ENCODE results near the gene MGAT4B.

Gene MGAT4B

GRCh38 chr5:179783128-179783527 lies 23.5 kb downstream of the MGAT4B start:
- H2AK5ac ChIP-seq (ENCODE audit: low read length) = no peak overlapping the region
- no peak overlapping the region for H3K56ac ChIP-seq (ENCODE audit: low read length)
- H3K4me1 ChIP-seq (ENCODE audit: control insufficient read depth, low read depth, low read length) = no peaks in the 10 kb centered on the region
- no CpG with 5 or more reads among the region's 9 CpGs for WGBS (ENCODE audit: extremely low coverage, insufficient coverage, low lambda C conversion rate)
- no peak overlapping the region for H2BK15ac ChIP-seq (replicated peaks; ENCODE audit: low read depth)
- H3K9ac ChIP-seq (ENCODE audit: low read length) = no peak overlapping the region
- no peaks in the 10 kb centered on the region for H3K79me2 ChIP-seq (ENCODE audit: control insufficient read depth, insufficient read depth, low read length)
- H3K4me3 ChIP-seq (ENCODE audit: low read length) = no peak overlapping the region
- H3K27ac ChIP-seq (ENCODE audit: low read depth, low read length) = no peak overlapping the region
- H3K18ac ChIP-seq (ENCODE audit: low read length) = no peak overlapping the region
- H3K79me1 ChIP-seq (ENCODE audit: low read length) = no peaks in the 10 kb centered on the region
- no peak for DNase-seq
- no peak overlapping the region for H3K4ac ChIP-seq (ENCODE audit: low read depth, low read length)
- H3K4me2 ChIP-seq (ENCODE audit: low read length) = no peak overlapping the region
- H4K8ac ChIP-seq (ENCODE audit: low read depth, low read length) = no peak overlapping the region
- peaks cover 2% of the 10 kb centered on the region for H3K36me3 ChIP-seq (ENCODE audit: control insufficient read depth, insufficient read depth, low read length)
- H3K23ac ChIP-seq (ENCODE audit: low read length) = no peak overlapping the region
- no peak overlapping the region for H2BK120ac ChIP-seq (ENCODE audit: low read depth, low read length)
- H3K27me3 ChIP-seq (ENCODE audit: insufficient read depth, low read length, poor library complexity) = no peaks in the 10 kb centered on the region
- H4K5ac ChIP-seq (ENCODE audit: low read length) = no peak overlapping the region
- no peak overlapping the region for H2BK5ac ChIP-seq (ENCODE audit: low read length)

GRCh38 chr5:179781846-179782245 lies 24.8 kb downstream of the MGAT4B start:
- H3K27ac ChIP-seq (ENCODE audit: low read depth, low read length) = no peak overlapping the region
- H3K9ac ChIP-seq (ENCODE audit: low read length) = no peak overlapping the region
- peaks cover 2% of the 10 kb centered on the region for H3K36me3 ChIP-seq (ENCODE audit: control insufficient read depth, insufficient read depth, low read length)
- no peak overlapping the region for H3K4me2 ChIP-seq (ENCODE audit: low read length)
- no CpG with 5 or more reads among the region's 4 CpGs for WGBS (ENCODE audit: extremely low coverage, insufficient coverage, low lambda C conversion rate)
- no peaks in the 10 kb centered on the region for H3K27me3 ChIP-seq (ENCODE audit: insufficient read depth, low read length, poor library complexity)
- no peak overlapping the region for H3K56ac ChIP-seq (ENCODE audit: low read length)
- H2AK5ac ChIP-seq (ENCODE audit: low read length) = no peak overlapping the region
- no peak overlapping the region for H2BK120ac ChIP-seq (ENCODE audit: low read depth, low read length)
- no peak overlapping the region for H3K4ac ChIP-seq (ENCODE audit: low read depth, low read length)
- H2BK15ac ChIP-seq (replicated peaks; ENCODE audit: low read depth) = no peak overlapping the region
- no peak for DNase-seq
- no peaks in the 10 kb centered on the region for H3K4me1 ChIP-seq (ENCODE audit: control insufficient read depth, low read depth, low read length)
- no peak overlapping the region for H2BK5ac ChIP-seq (ENCODE audit: low read length)
- H3K4me3 ChIP-seq (ENCODE audit: low read length) = no peak overlapping the region
- H3K79me2 ChIP-seq (ENCODE audit: control insufficient read depth, insufficient read depth, low read length) = no peaks in the 10 kb centered on the region
- H4K5ac ChIP-seq (ENCODE audit: low read length) = no peak overlapping the region
- no peak overlapping the region for H3K23ac ChIP-seq (ENCODE audit: low read length)
- no peak overlapping the region for H3K18ac ChIP-seq (ENCODE audit: low read length)
- no peaks in the 10 kb centered on the region for H3K79me1 ChIP-seq (ENCODE audit: low read length)
- no peak overlapping the region for H4K8ac ChIP-seq (ENCODE audit: low read depth, low read length)

- no peak overlapping the region for H2BK5ac ChIP-seq (ENCODE audit: low read length)
- no CpG with 5 or more reads among the region's 7 CpGs for WGBS (ENCODE audit: extremely low coverage, insufficient coverage, low lambda C conversion rate)
- no peak overlapping the region for H3K4ac ChIP-seq (ENCODE audit: low read depth, low read length)
- H3K56ac ChIP-seq (ENCODE audit: low read length) = no peak overlapping the region
- no peak for DNase-seq
- no peak overlapping the region for H2BK15ac ChIP-seq (replicated peaks; ENCODE audit: low read depth)
- no peak overlapping the region for H2AK5ac ChIP-seq (ENCODE audit: low read length)
- H3K4me1 ChIP-seq (ENCODE audit: control insufficient read depth, low read depth, low read length) = no peaks in the 10 kb centered on the region
- H3K4me3 ChIP-seq (ENCODE audit: low read length) = no peak overlapping the region
- H3K36me3 ChIP-seq (ENCODE audit: control insufficient read depth, insufficient read depth, low read length) = peaks cover 2% of the 10 kb centered on the region
- no peak overlapping the region for H4K8ac ChIP-seq (ENCODE audit: low read depth, low read length)
- no peak overlapping the region for H2BK120ac ChIP-seq (ENCODE audit: low read depth, low read length)
- H3K18ac ChIP-seq (ENCODE audit: low read length) = no peak overlapping the region
- no peak overlapping the region for H3K27ac ChIP-seq (ENCODE audit: low read depth, low read length)
- H4K5ac ChIP-seq (ENCODE audit: low read length) = no peak overlapping the region
- no peaks in the 10 kb centered on the region for H3K79me1 ChIP-seq (ENCODE audit: low read length)
- H3K9ac ChIP-seq (ENCODE audit: low read length) = no peak overlapping the region
- H3K27me3 ChIP-seq (ENCODE audit: insufficient read depth, low read length, poor library complexity) = no peaks in the 10 kb centered on the region
- no peak overlapping the region for H3K4me2 ChIP-seq (ENCODE audit: low read length)
- H3K79me2 ChIP-seq (ENCODE audit: control insufficient read depth, insufficient read depth, low read length) = no peaks in the 10 kb centered on the region
- H3K23ac ChIP-seq (ENCODE audit: low read length) = no peak overlapping the region
These were observed 26.3 kb downstream of the MGAT4B start for GRCh38 chr5:179780362-179780761.

- H3K4me1 ChIP-seq (ENCODE audit: control insufficient read depth, low read depth, low read length) = no peaks in the 10 kb centered on the region
- no peak overlapping the region for H2BK5ac ChIP-seq (ENCODE audit: low read length)
- H3K4ac ChIP-seq (ENCODE audit: low read depth, low read length) = no peak overlapping the region
- no peak overlapping the region for H3K9ac ChIP-seq (ENCODE audit: low read length)
- H2AK5ac ChIP-seq (ENCODE audit: low read length) = no peak overlapping the region
- WGBS (ENCODE audit: extremely low coverage, insufficient coverage, low lambda C conversion rate) = no CpG with 5 or more reads among the region's 4 CpGs
- H2BK15ac ChIP-seq (replicated peaks; ENCODE audit: low read depth) = no peak overlapping the region
- no peak overlapping the region for H4K8ac ChIP-seq (ENCODE audit: low read depth, low read length)
- H3K18ac ChIP-seq (ENCODE audit: low read length) = no peak overlapping the region
- no peaks in the 10 kb centered on the region for H3K27me3 ChIP-seq (ENCODE audit: insufficient read depth, low read length, poor library complexity)
- no peak overlapping the region for H3K4me3 ChIP-seq (ENCODE audit: low read length)
- no peak overlapping the region for H2BK120ac ChIP-seq (ENCODE audit: low read depth, low read length)
- H3K79me2 ChIP-seq (ENCODE audit: control insufficient read depth, insufficient read depth, low read length) = no peaks in the 10 kb centered on the region
- H3K27ac ChIP-seq (ENCODE audit: low read depth, low read length) = no peak overlapping the region
- H3K4me2 ChIP-seq (ENCODE audit: low read length) = no peak overlapping the region
- H3K56ac ChIP-seq (ENCODE audit: low read length) = no peak overlapping the region
- H4K5ac ChIP-seq (ENCODE audit: low read length) = no peak overlapping the region
- no peaks in the 10 kb centered on the region for H3K79me1 ChIP-seq (ENCODE audit: low read length)
- peaks cover 2% of the 10 kb centered on the region for H3K36me3 ChIP-seq (ENCODE audit: control insufficient read depth, insufficient read depth, low read length)
- no peak for DNase-seq
- H3K23ac ChIP-seq (ENCODE audit: low read length) = no peak overlapping the region
These were observed 26.8 kb downstream of the MGAT4B start for GRCh38 chr5:179779826-179780225.

- H2BK5ac ChIP-seq (ENCODE audit: low read length) = no peak overlapping the region
- H2BK120ac ChIP-seq (ENCODE audit: low read depth, low read length) = no peak overlapping the region
- H3K79me1 ChIP-seq (ENCODE audit: low read length) = no peaks in the 10 kb centered on the region
- no peaks in the 10 kb centered on the region for H3K4me1 ChIP-seq (ENCODE audit: control insufficient read depth, low read depth, low read length)
- H3K4me3 ChIP-seq (ENCODE audit: low read length) = no peak overlapping the region
- H3K23ac ChIP-seq (ENCODE audit: low read length) = no peak overlapping the region
- H3K56ac ChIP-seq (ENCODE audit: low read length) = no peak overlapping the region
- no peak overlapping the region for H3K9ac ChIP-seq (ENCODE audit: low read length)
- H3K4me2 ChIP-seq (ENCODE audit: low read length) = no peak overlapping the region
- DNase-seq = no peak
- H2AK5ac ChIP-seq (ENCODE audit: low read length) = no peak overlapping the region
- peaks cover 5% of the 10 kb centered on the region for H3K36me3 ChIP-seq (ENCODE audit: control insufficient read depth, insufficient read depth, low read length)
- no peak overlapping the region for H4K5ac ChIP-seq (ENCODE audit: low read length)
- H3K18ac ChIP-seq (ENCODE audit: low read length) = no peak overlapping the region
- H3K27ac ChIP-seq (ENCODE audit: low read depth, low read length) = no peak overlapping the region
- H3K4ac ChIP-seq (ENCODE audit: low read depth, low read length) = no peak overlapping the region
- no peaks in the 10 kb centered on the region for H3K27me3 ChIP-seq (ENCODE audit: insufficient read depth, low read length, poor library complexity)
- no peak overlapping the region for H2BK15ac ChIP-seq (replicated peaks; ENCODE audit: low read depth)
- no peak overlapping the region for H4K8ac ChIP-seq (ENCODE audit: low read depth, low read length)
- WGBS (ENCODE audit: extremely low coverage, insufficient coverage, low lambda C conversion rate) = no CpG with 5 or more reads among the region's 5 CpGs
- no peaks in the 10 kb centered on the region for H3K79me2 ChIP-seq (ENCODE audit: control insufficient read depth, insufficient read depth, low read length)
These were observed 28.1 kb downstream of the MGAT4B start for GRCh38 chr5:179778591-179778990.

GRCh38 chr5:179777909-179778308 lies 28.8 kb downstream of the MGAT4B start:
- no peaks in the 10 kb centered on the region for H3K79me2 ChIP-seq (ENCODE audit: control insufficient read depth, insufficient read depth, low read length)
- no peak overlapping the region for H2BK5ac ChIP-seq (ENCODE audit: low read length)
- H3K4me3 ChIP-seq (ENCODE audit: low read length) = no peak overlapping the region
- no peak overlapping the region for H3K9ac ChIP-seq (ENCODE audit: low read length)
- H2BK120ac ChIP-seq (ENCODE audit: low read depth, low read length) = no peak overlapping the region
- H3K27ac ChIP-seq (ENCODE audit: low read depth, low read length) = no peak overlapping the region
- no peaks in the 10 kb centered on the region for H3K4me1 ChIP-seq (ENCODE audit: control insufficient read depth, low read depth, low read length)
- no peak overlapping the region for H3K18ac ChIP-seq (ENCODE audit: low read length)
- H3K79me1 ChIP-seq (ENCODE audit: low read length) = no peaks in the 10 kb centered on the region
- H3K4me2 ChIP-seq (ENCODE audit: low read length) = no peak overlapping the region
- H4K5ac ChIP-seq (ENCODE audit: low read length) = no peak overlapping the region
- H3K56ac ChIP-seq (ENCODE audit: low read length) = no peak overlapping the region
- no peaks in the 10 kb centered on the region for H3K27me3 ChIP-seq (ENCODE audit: insufficient read depth, low read length, poor library complexity)
- H3K36me3 ChIP-seq (ENCODE audit: control insufficient read depth, insufficient read depth, low read length) = peaks cover 6% of the 10 kb centered on the region
- no CpG with 5 or more reads among the region's 9 CpGs for WGBS (ENCODE audit: extremely low coverage, insufficient coverage, low lambda C conversion rate)
- H4K8ac ChIP-seq (ENCODE audit: low read depth, low read length) = no peak overlapping the region
- H3K23ac ChIP-seq (ENCODE audit: low read length) = no peak overlapping the region
- no peak overlapping the region for H2BK15ac ChIP-seq (replicated peaks; ENCODE audit: low read depth)
- no peak overlapping the region for H2AK5ac ChIP-seq (ENCODE audit: low read length)
- no peak overlapping the region for H3K4ac ChIP-seq (ENCODE audit: low read depth, low read length)
- DNase-seq = no peak
